Measurements from ENCODE around the gene SWAP70. TPM values are rescaled to one million over a fixed set of nuclear protein-coding genes. Genes with fewer than 3 reads are reported as not detected.

The SWAP70 gene
- total and polyA plus RNA-seq, 2 experiments from 2014 or later: 30.3 to 33.3 TPM

GRCh38 chr11:9776203-9776602 is 112.3 kb downstream of the SWAP70 start:
- DNase-seq (ENCODE audit: low spot score) (no peak), ATAC-seq (no peak)
- no peak overlapping the region for H3K27ac ChIP-seq (ENCODE audit: low read depth)
- Mint-ChIP-seq H3K4me1 (peaks cover 37% of the 10 kb centered on the region), H3K36me3 (ENCODE audit: low read depth) (peaks cover 25% of the 10 kb centered on the region), H3K27me3 (ENCODE audit: insufficient read depth, low read depth, poor library complexity) (peaks cover 3% of the 10 kb centered on the region), H3K27ac (no peak overlapping the region), H3K4me3 (no peak overlapping the region), H3K9me3 (no peaks in the 10 kb centered on the region)
- no peaks in the 10 kb centered on the region for H3K79me2 ChIP-seq (replicated peaks; ENCODE audit: insufficient read depth)
- peaks cover 36% of the 10 kb centered on the region for H3K4me1 ChIP-seq (ENCODE audit: insufficient read depth)
- no peaks in the 10 kb centered on the region for H4K20me1 ChIP-seq (replicated peaks; ENCODE audit: insufficient read depth)
- no peak overlapping the region for H3K4me2 ChIP-seq
- H3K9me2 ChIP-seq (ENCODE audit: insufficient read depth): 0 out of 2 replicates have a peak, but pooled peaks cover 2% of the 10 kb centered on the region
- no peak for TF ChIP-seq ZNF462 (CRISPR knock-in tag; IDR thresholded peaks at IDR 0.05)
- TF ChIP-seq NANOG (IDR thresholded peaks at IDR 0.05; ENCODE audit: borderline replicate concordance): no peak
- no peak for TF ChIP-seq JUNB (IDR thresholded peaks at IDR 0.05; ENCODE audit: unreplicated experiment)
- no peak for TF ChIP-seq POLR2AphosphoS5 (IDR thresholded peaks at IDR 0.05; ENCODE audit: low read depth)
- TF ChIP-seq STAT1 (IDR thresholded peaks at IDR 0.05; ENCODE audit: unreplicated experiment): no peak
- TF ChIP-seq REST (IDR thresholded peaks at IDR 0.05; ENCODE audit: unreplicated experiment): no peak
- no peak for TF ChIP-seq CREB1 (CRISPR knock-in tag; IDR thresholded peaks at IDR 0.05; ENCODE audit: low read depth)
- no peak for TF ChIP-seq EZH2phosphoT487 (IDR thresholded peaks at IDR 0.05; ENCODE audit: unreplicated experiment)
- no peak for TF ChIP-seq EZH2 (IDR thresholded peaks at IDR 0.05; ENCODE audit: low read depth, unreplicated experiment)
- no peak for TF ChIP-seq ZNF114 (CRISPR knock-in tag; IDR thresholded peaks at IDR 0.05)
- no peak for TF ChIP-seq ZNF331 (CRISPR knock-in tag; IDR thresholded peaks at IDR 0.05; ENCODE audit: low read depth)
- TF ChIP-seq, protein P1, sequence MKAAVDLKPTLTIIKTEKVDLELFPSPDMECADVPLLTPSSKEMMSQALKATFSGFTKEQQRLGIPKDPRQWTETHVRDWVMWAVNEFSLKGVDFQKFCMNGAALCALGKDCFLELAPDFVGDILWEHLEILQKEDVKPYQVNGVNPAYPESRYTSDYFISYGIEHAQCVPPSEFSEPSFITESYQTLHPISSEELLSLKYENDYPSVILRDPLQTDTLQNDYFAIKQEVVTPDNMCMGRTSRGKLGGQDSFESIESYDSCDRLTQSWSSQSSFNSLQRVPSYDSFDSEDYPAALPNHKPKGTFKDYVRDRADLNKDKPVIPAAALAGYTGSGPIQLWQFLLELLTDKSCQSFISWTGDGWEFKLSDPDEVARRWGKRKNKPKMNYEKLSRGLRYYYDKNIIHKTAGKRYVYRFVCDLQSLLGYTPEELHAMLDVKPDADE (IDR thresholded peaks at IDR 0.05): no peak
- no peak for TF ChIP-seq CTCF (conservative IDR thresholded peaks at IDR 0.05; ENCODE audit: low read depth in 2 of 2)
- H3K36me3 ChIP-seq (ENCODE audit: insufficient read depth): peaks cover 5% of the 10 kb centered on the region
- no peaks in the 10 kb centered on the region for H3F3A ChIP-seq (replicated peaks; ENCODE audit: low read depth)
- no peaks in the 10 kb centered on the region for H3K27me3 ChIP-seq (ENCODE audit: insufficient read depth)
- H3K4me3 ChIP-seq: no peak overlapping the region
- H2AFZ ChIP-seq: no peak overlapping the region
